ENCODE measurements around the gene MYO5B.

- TF ChIP-seq CTCF (IDR thresholded peaks at IDR 0.05) = no peak
- no peak for TF ChIP-seq POLR2A (IDR thresholded peaks at IDR 0.05)
Measured at GRCh38 chr18:49953391-49953790, 241.6 kb downstream of the MYO5B start.
